GM18520 (cell line): ENCODE results near the gene NKTR.

Source experiments
- ATAC-seq: cut with Tn5 transposase; IDR thresholded peaks from one replicate; pipeline ENCODE4 v1.9.1; 2021; ENCODE audit not compliant: unreplicated experiment

Gene NKTR

DNA sequence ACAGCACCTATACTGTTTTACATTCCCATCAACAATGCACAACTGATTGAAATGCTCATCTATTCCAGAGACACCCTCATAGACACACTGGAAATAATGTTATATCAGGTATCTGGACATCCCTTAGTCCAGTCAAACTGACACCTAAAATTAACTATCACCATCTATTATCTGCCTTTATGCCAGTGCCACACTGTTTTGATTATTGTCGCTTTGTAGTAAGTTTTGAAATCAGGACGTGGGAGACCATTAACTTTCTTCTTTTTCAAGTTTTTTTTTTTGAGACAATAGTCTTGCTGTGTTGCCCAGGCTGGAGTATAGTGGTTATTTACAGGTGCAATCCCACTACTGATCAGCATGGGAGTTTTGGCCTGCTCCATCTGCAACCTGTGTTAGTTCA lies 75.4 kb downstream of the NKTR start:
- no peak for ATAC-seq

DNA sequence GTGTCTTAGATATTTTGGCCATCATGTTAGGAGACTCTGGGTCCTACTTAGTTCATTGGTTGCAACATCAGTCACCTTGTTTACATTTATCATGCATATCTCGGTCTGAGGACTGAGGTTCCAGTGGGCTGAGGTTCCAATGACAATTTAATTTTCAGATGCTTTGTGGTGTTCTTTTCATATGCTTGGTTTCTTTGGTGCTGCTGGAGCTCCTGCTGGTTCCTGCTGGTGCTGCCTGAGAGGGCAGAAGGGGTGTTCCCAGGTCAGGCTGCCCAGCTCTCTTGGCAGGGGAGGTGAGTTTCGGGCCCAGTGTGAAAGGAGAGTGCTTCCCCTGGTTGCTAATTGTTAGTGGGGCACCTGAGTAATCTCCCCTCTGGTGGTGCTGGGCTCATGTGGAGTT lies 78.0 kb downstream of the NKTR start:
- no peak for ATAC-seq

DNA sequence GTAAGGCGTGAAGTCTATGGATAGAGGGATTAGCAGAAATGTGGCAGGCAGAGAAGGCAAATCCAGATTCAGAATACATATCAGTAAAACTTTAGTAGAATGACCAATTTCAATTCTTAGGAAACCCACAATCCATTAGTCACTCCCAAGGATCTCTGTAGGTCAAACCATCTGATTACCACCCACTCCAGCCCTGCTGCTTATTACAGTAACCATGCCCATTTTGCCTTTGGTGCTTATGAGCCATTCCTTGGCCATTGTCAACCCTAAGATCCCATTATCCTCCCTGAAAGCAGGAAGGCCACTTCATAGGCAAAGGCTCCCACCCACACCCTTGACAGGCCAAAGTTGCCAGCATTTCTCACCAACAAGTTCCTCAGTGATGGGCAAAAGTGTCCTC lies 79.8 kb downstream of the NKTR start:
- ATAC-seq, result no peak

DNA sequence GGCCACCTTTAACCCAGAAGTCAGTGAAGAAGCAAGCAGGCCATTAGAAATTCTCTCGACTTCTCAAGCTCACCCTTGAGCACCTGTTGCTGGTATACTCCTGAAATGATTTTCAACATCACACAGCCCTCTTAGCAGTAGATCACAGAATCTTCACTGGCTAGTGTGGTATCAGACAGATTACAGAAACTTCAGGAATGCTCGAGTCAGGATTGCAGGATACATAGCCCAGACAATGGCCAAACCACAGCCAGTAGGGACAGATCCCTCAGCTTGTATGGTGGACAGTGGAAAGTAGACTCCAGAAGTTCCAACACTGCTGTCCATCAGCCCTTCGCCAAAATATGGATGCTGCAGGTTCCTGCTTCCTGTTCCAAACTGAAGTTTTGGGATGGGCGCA lies 80.3 kb downstream of the NKTR start:
- ATAC-seq, result no peak

DNA sequence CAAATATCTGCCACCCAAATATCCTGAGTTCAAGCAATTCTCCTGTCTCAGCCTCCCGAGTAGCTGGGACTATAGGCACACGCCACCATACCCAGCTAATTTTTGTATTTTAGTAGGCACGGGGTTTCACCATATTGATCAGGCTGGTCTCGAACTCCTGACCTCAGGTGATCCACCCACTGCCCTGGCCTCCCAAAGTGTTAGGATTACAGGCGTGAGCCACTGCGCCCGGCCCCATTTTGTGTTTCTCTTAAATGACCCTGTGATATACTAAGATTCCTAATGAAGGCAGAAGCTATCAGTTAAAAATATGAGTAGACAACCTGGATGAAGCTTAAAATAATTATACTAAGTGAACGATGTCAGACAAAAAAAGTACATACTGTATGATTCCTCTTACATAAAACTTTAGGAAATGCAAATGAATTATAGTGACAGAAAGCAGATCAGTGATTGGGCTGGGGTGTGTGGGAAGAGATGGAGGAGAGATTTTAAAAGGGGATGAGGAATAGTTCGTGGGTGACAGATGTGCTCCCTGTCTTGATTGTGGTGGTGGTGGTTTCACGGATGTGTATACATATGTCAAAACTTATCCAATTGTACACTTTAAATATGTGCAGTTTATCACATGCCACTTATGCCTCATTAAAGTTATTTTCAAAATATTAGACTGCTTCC lies 81.0 kb downstream of the NKTR start:
- ATAC-seq, result no peak

DNA sequence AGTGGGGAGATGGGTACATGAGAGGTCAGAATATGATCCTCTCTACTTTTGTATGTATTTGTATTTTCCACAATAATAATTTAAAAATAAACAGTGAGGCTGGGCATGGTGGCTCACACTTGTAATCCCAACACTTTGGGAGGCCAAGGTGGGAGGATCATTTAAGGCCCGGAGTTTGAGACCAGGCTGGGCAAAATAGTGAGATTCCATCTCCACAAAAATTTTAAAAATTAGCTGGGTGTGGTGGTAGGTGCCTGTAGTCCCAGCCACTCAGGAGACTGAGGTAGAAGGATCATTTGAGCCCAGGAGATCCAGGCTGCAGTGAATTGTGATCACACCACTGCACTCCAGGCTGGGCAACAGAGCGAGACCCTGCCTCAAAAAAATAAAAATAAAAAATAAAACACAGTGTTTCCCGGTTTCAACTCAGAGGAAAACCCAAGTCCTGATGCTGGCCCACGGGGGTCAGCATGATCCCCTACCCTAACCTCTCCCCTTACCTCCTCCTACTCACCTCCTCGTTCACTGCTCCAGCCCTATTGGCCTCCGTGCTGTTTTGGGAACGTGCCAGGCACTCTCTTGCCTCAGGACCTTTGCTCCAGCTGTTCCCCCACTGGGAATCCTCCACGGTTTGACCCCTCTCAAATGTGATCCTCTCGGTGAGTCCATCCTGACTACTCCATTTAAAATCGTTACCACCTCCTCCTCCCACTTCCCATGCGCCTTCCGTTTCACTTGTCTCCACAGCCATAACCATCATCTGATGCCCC lies 82.0 kb downstream of the NKTR start:
- ATAC-seq, result no peak

DNA sequence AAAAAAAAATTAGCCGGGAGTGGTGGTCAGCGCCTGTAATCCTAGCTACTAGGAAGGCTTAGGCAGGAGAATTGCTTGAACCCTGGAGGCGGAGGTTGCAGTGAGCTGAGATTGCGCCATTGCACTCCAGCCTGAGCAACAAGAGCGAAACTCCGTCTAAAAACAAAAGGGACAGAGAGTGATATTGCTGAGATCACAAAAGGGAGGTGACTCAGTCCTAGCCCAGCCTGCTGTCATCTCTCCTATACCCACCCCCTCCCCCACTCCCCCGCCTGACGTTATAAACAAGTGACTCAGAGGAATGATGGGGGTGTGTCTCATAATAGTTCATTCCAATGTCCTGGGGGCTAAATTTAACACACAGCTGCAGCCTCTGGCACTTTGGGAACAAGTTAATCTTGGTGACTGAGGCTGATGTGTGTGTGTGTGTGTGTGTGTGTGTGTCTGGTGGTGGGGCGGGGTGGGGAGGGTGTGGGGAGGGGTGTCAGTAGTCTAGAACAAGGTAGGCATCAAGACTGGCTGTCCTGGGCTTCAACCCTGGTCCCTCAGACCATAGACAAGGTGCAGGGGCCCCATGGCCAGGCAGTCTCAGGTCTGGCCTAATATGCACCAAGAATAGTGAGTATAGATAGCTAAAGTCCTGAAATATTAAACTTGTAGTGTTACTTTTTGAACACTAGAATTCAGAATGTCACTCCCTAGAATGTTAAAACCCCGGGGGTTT lies 83.6 kb downstream of the NKTR start:
- ATAC-seq, result no peak

DNA sequence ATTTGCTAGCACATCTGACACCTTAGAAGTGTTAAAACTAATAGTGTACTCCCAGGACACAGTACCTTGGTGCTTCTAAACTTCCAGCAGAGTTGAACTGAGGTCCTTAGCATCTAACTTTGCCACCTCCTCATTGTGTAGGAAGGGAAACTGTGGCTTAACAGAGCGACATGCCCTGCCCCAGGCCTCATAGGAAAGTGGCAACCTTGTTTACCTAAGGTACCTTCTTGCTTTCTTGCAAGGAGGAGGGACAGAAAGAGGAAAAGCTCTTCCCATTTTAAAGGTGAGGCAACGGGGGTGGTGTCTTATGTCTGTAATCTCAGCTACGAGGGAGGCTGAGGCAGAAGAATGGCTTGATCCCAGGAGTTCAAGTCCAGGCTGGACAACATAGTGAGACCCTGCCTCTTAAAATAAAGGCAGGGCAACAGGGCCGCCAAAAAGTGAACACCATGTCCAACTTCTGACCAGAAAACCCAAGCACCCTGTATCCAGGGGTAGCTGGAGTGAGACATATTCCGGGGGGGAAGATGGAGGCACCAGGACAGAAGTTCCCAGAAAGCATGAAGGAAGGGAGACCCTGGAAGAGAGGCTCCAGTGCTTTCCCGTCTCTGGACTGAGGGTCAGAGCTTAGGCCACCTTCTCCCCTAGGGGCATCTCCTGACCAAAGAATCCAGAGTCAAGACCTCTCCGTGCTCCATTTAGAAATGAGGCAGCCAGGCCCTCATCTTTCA lies 84.3 kb downstream of the NKTR start:
- ATAC-seq, result no peak

DNA sequence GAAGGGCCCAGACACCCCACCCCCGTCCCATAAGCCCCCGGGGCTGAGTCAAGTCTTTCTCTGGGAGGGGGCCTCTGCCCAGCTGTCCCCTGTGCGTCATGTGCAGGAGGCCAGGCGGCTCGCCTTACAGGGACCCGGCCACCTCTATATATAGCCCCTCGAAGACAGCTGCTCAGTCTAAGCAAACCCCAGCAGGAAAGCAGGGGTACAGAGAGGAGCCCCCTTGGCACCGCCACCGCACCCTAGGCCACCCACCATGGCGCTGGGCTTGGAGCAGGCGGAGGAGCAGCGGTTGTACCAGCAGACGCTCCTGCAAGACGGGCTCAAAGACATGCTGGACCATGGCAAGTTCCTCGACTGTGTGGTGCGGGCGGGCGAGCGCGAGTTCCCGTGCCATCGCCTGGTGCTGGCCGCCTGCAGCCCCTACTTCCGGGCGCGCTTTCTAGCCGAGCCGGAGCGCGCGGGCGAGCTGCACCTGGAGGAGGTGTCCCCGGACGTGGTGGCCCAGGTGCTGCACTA lies 84.9 kb downstream of the NKTR start, which contains the start of gene KLHL40:
Gene KLHL40, plus strand, starts transcription at position 175 of the 519 bp plus-strand sequence. Its CDS starts 82 bp downstream, at position 257.
- ATAC-seq, result no peak

DNA sequence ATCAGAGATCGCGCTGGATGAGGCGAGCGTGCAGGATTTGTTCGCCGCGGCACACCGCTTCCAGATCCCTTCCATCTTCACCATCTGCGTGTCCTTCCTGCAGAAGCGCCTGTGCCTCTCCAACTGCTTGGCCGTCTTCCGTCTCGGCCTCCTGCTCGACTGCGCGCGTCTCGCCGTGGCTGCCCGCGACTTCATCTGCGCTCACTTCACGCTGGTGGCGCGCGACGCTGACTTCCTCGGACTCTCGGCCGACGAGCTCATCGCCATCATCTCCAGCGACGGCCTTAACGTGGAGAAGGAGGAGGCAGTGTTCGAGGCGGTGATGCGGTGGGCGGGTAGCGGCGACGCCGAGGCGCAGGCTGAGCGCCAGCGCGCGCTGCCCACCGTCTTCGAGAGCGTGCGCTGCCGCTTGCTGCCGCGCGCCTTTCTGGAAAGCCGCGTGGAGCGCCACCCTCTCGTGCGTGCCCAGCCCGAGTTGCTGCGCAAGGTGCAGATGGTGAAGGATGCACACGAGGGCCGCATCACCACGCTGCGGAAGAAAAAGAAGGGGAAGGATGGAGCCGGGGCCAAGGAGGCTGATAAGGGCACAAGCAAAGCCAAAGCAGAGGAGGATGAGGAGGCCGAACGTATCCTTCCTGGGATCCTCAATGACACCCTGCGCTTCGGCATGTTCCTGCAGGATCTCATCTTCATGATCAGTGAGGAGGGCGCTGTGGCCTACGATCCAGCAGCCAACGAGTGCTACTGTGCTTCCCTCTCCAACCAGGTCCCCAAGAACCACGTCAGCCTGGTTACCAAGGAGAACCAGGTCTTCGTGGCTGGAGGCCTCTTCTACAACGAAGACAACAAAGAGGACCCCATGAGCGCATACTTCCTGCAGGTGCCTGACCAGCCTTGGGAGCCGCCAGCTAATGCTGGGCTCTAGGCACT lies 85.7 kb downstream of the NKTR start:
- ATAC-seq, result no peak

DNA sequence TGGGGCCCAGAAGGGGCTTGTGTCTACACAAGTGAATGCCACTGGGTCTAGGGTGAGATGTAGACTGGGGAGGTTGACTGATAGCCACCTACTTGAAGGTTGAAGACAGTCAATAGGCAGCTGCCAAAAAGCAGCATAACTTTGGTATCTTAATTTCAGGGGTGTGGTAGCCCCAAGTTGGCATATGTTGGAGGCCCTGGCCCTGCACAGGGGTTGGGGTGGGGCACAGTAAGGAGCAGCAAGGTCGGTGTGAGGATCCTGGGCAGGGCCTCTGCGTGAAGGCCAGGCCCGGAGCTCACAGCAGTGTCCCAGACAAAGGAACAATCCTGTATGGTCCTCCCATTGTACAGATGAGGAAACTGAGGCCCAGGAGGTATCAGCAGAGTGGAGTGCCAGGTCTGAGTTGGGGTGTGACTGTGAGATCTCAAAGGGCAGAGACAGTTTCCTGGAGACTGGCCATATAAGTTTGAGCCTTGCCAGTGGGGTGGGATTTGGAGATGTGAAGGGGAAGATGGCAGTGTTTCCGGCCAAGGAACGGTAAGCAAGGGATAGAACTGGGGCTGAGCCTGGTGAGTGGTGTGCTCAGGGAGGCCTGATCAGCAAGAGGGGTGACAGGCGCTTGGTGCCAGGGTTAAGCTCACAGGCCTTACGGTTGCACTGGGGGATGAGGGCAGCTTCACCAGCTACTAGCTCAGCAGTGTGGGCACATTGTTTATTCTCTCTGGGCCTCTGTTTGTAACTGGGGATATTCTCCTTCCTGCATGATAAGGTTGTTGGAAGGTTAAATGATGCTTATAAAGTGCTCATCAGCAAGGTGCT lies 86.6 kb downstream of the NKTR start:
- no peak for ATAC-seq

DNA sequence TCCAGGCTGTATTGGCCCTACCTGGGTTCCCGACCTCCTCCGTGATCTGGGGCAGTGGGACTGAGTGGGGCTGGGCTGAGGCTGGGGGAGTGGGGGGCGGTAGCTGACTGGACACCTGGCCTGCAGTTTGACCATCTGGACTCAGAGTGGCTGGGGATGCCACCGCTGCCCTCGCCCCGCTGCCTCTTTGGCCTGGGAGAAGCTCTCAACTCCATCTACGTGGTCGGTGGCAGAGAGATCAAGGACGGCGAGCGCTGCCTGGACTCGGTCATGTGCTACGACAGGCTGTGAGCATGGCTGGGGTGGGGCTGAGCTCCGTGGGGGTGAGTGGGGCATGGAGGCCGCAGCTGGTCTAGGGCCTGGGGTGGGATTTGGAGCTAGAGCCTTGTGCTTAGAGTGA lies 87.5 kb downstream of the NKTR start:
- ATAC-seq, result no peak

DNA sequence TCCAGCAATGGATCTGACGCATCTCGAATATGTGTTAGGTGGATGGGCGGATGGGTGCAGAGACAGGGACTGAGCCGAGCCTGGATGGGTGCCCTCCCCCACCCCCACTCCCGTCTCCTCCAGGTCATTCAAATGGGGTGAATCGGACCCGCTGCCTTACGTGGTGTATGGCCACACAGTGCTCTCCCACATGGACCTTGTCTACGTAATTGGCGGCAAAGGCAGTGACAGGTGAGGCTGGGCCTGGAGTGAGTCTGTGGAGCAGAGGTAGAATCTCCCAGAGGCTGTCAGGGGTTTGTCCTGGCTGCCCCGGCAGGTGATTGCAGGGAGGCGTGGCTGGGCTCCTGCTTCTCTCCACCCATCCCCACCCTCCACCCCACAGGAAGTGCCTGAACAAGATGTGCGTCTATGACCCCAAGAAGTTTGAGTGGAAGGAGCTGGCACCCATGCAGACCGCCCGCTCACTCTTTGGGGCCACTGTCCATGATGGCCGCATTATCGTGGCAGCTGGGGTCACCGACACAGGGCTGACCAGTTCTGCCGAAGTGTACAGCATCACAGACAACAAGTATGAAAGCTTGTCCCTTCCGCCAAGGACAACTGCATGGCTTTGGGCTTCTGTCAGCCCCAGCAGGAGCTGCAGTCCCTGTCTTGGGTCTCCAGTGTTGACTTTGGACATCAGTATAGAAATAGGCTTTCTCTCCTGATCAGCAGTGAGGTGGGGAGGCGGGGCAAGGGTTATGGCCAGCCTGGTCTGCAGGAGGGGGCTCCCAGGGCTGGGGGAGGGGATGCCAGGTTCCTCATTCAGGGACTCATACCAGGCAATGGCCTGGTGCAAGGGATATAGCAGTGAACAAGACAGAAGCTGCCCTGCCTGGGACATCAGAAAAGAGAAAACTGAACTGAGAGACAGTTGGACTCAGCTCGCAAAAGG lies 88.3 kb downstream of the NKTR start:
- ATAC-seq, result no peak

DNA sequence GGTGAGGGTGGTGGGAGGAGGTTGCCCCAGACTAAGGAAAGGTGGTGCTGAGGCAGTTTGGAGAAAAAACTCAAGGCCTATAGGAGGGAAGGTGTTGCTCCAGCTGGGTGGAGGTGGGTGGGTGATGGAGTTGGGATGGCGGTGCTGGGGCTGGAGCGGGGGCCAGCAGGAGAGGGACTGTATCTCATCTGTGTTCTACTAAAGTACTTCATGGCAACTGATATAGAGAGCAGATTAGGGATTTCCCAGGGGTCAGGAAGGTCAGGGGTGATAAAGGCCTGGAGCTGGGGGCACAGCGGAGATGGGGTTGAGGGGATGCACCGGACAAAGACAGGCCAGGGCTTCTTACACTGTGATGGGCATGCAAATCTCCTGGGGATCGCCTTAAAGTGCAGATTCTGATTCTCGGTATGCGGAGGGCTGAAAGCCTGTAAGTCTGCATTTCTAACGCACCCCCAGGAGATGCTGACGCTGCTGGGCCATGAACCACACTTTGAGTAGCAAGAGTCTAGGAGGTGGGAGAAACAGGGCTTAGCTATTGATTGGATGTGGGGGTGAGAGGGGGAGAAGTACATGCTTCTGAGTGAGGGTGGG lies 89.0 kb downstream of the NKTR start:
- ATAC-seq, result no peak

DNA sequence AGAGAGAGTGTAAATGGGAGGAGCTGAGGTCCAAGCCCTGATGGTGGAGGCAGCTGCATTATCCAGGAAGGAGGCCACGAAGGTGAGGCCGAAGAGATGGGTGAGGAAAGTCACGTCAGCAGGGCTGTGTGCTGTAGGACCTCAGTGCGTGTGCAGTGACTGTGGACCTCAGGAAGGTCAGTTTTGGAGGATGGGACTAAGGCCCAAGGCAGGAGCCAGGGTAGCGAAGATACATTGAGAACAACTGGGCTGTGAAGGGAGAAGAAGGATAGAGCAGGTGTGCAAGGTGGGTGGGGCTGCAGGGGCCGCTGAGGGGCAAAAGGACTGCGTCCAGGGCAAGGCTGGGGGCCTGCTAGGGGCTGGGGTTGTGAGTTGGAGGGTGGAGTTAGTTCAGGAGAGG lies 89.7 kb downstream of the NKTR start:
- no peak for ATAC-seq

DNA sequence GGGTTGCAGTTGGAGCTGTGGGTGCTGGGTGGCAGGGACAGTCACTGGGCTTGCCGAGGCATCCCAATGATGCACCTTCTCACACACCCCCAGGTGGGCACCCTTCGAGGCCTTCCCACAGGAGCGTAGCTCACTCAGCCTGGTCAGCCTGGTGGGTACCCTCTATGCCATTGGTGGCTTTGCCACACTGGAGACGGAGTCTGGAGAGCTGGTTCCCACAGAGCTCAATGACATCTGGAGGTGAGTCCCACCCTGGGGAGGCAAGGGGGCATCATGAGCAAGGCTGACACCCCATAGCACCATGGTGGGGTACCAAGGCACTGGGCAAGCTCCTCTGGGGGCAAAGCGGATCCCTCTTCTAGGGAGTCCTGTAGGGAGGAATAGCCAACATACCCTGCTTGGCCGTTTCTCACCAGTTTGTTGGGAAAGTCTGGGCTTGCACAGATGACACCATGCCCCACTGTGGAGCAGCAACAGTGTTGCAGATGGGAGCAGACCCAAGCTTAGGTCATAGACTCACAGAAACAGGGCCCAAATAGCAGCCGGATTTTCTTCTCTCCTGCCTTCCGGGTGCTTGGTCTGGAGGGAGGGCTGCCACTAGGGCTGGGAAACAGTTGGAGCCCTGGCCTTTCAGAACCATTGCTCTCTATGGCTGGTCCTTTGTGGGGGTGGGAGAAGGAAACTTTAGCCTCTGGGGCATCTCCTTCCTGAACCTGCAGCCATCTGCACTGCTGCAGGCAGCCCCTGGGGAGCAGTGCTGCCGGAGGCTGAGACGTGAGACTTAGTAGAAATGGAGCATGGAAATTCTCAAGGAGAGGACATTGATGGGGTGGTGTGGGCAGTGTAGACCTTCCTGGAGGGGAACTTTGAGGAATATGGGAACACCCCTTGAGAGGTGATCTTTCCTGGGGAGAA lies 90.5 kb downstream of the NKTR start:
- no peak for ATAC-seq
